WI38 (cell line): ENCODE measurements around the gene NAV3.

Experiments used
- H3K4me3 ChIP-seq: 2 replicates; pipeline ENCODE4 v1.5.1; 2011; ENCODE audit warnings: low read depth, mild to moderate bottlenecking, control low read depth, low read length
- CTCF ChIP-seq: IDR thresholded peaks from 2 replicates; pipeline ENCODE4 v1.5.1; 2012; ENCODE audit warnings: low read depth, mild to moderate bottlenecking, control low read depth, low read length

NAV3 gene

DNA sequence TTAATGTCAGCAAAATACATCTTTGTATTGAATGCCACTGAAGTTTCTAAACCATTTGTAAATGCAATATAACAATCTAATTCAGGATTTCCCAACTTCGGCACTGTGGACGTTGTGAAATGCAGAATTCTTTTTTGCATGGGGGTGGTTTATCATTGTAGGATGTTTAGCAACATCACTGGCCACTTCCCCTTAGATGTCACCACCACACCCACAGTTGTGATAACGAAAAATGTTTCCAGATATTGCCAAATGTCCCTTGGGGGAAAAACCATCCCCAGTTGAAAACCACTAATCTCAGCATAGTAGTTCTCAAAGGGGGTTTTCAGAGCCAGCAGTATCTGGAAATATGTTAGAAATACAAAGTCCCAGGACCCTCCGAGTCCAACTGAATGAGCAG lies 203.3 kb downstream of the NAV3 start:
- no peak overlapping the region for H3K4me3 ChIP-seq
- no peak for TF ChIP-seq CTCF

DNA sequence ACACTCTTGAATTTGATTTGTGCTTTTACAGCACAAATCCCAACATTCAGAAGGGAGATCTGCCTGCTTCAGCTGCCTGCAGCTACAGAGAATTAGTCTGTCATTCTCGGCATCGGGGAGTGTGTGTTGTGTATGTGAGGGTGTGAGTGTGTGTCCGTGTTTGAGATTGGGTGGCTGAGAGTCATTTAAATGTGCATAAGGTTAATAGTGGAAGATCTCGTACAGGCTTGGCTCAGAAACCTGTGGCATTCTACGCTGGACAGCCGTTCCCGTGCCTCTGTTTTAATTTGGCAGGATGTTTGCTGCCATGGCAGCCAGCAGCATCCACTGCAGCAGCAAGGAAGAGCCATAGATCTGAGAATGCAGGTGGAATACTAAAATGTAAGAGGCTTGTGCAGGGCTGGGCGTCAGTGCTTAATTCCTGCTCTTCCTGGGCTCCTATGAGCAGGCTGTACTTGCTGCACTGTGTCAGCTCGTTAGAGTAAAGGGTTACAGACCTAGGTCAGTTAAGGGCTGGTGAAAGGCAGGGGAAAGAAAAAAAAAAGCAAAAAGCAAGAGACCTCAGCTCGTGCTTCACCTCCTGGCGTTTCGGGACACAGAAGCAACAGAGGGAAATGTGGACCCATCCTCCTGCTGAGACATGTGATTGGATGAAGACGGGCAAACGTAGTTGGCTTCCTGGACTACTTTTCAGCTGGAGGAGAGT lies 205.4 kb downstream of the NAV3 start:
- TF ChIP-seq CTCF = no peak
- no peak overlapping the region for H3K4me3 ChIP-seq

- no peak for TF ChIP-seq CTCF
- no peak overlapping the region for H3K4me3 ChIP-seq
Measured at GRCh38 chr12:78036874-78037273, 206.2 kb downstream of the NAV3 start.

GRCh38 chr12:78037707-78038106 lies 207.0 kb downstream of the NAV3 start:
- TF ChIP-seq CTCF = no peak
- no peak overlapping the region for H3K4me3 ChIP-seq

- no peak overlapping the region for H3K4me3 ChIP-seq
- TF ChIP-seq CTCF = no peak
Measured at GRCh38 chr12:78038541-78038940, 207.8 kb downstream of the NAV3 start.

DNA sequence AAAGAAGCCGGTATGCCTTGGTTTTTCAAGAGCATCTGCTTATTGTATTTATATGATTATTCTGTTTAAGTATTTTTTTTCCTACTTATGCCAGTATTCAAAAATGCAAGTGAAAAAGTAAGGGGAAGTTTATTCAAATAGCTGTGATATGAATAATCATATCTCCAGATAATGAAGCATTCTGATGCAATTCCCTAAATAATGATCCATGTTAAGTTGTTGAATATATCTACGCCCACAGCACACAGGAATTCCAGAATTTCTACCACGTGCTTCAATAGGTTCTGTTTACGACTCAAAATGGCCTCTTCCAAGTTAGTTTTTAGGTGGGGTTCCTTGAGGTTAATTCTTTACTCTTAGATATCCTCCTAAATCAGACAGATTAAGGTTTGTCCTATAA lies 208.3 kb downstream of the NAV3 start:
- no peak overlapping the region for H3K4me3 ChIP-seq
- TF ChIP-seq CTCF = no peak

DNA sequence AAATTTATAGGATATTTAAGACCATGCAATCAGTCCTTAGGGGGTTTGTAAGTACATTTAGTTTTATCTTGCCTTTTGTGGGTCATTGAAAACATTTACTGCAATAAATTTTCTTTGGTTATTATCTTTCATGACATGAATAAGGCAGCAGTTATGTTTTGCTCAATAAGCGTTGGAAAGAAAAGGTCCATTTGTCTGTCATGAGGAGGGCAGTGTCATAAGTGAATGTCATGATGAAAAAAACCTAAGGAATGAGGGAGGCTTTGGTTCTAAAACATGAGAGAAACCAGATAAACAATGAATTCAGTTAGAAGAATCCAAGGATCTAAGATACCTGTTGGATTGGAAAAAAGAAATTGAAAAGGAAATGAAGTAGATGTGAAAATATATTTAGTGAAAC lies 209.4 kb downstream of the NAV3 start:
- TF ChIP-seq CTCF = no peak
- no peak overlapping the region for H3K4me3 ChIP-seq
